Stimulated activated CD8-positive, alpha-beta memory T cell treated with anti-CD3 and anti-CD28 coated beads, Interleukin-7, amount 100 ng/mL, for 48 hours (primary cell): ENCODE measurements around the gene GSTT2B.
A peak's percentile ranks its signal among the peaks of the same experiment; 100 is the strongest.
"Not testable (repeated sequence)": the region's sequence is repeated elsewhere in the genome, so short reads cannot be mapped to it uniquely, and the experiment has no call there.

ENCODE experiments used
- DNase-seq, 2 donors: peaks; one replicate each; pipeline ENCODE4 v3.0.0-alpha.2; 2020; ENCODE audit warnings: low read depth in 1 of 2; ENCODE audit errors: extremely low read depth in 1 of 2

The GSTT2B gene

GRCh38 chr22:23949764-23950163, 11.2 kb downstream of the GSTT2B start:
- not testable (repeated sequence) for DNase-seq

GRCh38 chr22:23947391-23947790, 13.6 kb downstream of the GSTT2B start:
- DNase-seq = not testable (repeated sequence)

- not testable (repeated sequence) for DNase-seq
Measured at GRCh38 chr22:23940166-23940565, 20.8 kb downstream of the GSTT2B start.

GRCh38 chr22:23939017-23939357, 22.0 kb downstream of the GSTT2B start:
- DNase-seq = no peak

GRCh38 chr22:23938328-23939016, 22.5 kb downstream of the GSTT2B start:
- no peak for DNase-seq

GRCh38 chr22:23926561-23926960, 34.4 kb downstream of the GSTT2B start:
- DNase-seq = no peak

GRCh38 chr22:23925020-23925606, 35.9 kb downstream of the GSTT2B start:
- DNase-seq = no peak

- no peak for DNase-seq
Measured at GRCh38 chr22:23922921-23923320, 38.1 kb downstream of the GSTT2B start.

GRCh38 chr22:23921586-23922201, 39.3 kb downstream of the GSTT2B start:
- not testable (repeated sequence) for DNase-seq

GRCh38 chr22:23920267-23920611, 40.8 kb downstream of the GSTT2B start:
- DNase-seq = not testable (repeated sequence)

GRCh38 chr22:23915290-23915689, 45.7 kb downstream of the GSTT2B start:
- no peak for DNase-seq

GRCh38 chr22:23913661-23914353, 47.2 kb downstream of the GSTT2B start:
- DNase-seq = peak; percentile 99 to 100

- DNase-seq = no peak
Measured at GRCh38 chr22:23913306-23913660, 47.7 kb downstream of the GSTT2B start.

GRCh38 chr22:23912293-23912903, 48.6 kb downstream of the GSTT2B start:
- DNase-seq = no peak

- DNase-seq = no peak
Measured at GRCh38 chr22:23911318-23911980, 49.5 kb downstream of the GSTT2B start.

- no peak for DNase-seq
Measured at GRCh38 chr22:23910496-23911190, 50.4 kb downstream of the GSTT2B start.

GRCh38 chr22:23909296-23909898, 51.6 kb downstream of the GSTT2B start:
- DNase-seq = no peak

- DNase-seq = no peak
Measured at GRCh38 chr22:23908587-23909205, 52.3 kb downstream of the GSTT2B start.

- not testable (repeated sequence) for DNase-seq
Measured at GRCh38 chr22:23907423-23907822, 53.6 kb downstream of the GSTT2B start.
